Fibroblast of the conjunctiva (primary cell): ENCODE measurements around the gene TMEM86A.
A peak's percentile ranks its signal among the peaks of the same experiment; 100 is the strongest.
"Not testable (repeated sequence)": the region's sequence is repeated elsewhere in the genome, so short reads cannot be mapped to it uniquely, and the experiment has no call there.

Experiments
- DNase-seq: peaks from one replicate; pipeline ENCODE4 v3.0.0-alpha.2; 2010; ENCODE audit warnings: low read depth

The TMEM86A gene

GRCh38 chr11:18698341-18699268 lies at the start of gene TMEM86A:
Gene TMEM86A (plus strand): TSS chr11:18698779. CDS start chr11:18698887, 108 bp downstream.
- peak; percentile 47 for DNase-seq

GRCh38 chr11:18650353-18650752 lies 48.2 kb upstream of the TMEM86A start:
- DNase-seq: no peak

DNA sequence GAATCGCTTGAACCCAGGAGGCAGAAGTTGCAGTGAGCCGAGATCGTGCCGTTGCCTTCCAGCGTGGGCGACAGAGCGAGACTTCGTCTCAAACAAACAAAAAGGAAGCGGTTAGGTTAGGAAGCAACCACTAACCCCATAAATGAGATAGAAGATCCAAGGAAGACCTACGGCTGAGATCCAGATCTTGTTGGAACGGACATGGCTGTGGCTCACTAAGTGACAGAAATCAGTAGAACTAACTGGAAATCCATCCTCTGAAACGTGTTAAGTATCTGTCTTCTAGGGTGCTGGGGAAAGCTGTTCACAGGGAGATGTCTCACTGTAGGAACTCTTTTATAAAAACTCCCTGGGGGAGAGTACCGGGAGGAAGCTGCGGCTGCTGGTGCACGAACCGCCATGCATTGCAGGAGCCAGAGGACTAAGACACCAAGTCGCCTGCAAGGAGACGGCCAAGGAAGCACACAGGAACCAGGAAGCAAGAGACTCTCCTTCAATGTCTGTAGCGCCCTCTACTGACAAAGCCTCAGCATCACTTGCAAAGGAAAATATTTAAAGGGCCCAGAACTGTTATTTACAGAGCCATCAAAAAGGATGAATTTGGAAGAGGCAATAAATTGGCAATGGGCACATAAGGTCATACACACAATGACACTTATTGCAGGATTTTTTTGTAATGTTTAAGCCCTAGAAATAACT lies 47.6 kb upstream of the TMEM86A start:
- DNase-seq: peak; percentile 50

- DNase-seq: no peak
These were observed 40.9 kb upstream of the TMEM86A start for GRCh38 chr11:18657673-18658072.

DNA sequence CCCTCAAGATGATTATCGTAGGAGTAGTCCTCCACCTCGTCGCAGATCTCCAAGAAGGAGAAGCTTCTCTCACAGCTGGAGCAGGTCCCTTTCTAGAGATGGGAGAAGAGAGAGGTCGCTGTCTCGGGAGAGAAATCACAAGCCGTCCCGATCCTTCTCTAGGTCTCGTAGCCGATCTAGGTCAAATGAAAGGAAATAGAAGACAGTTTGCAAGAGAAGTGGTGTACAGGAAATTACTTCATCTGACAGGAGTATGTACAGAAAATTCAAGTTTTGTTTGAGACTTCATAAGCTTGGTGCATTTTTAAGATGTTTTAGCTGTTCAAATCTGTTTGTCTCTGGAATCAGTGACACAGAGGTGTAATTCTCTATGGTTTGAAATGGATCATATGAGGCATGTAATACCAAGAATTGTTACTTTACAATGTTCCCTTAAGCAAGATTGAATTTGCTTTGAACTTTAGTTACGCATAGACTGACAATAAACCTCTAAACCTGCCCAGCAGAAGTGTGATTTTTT lies 33.2 kb upstream of the TMEM86A start:
- DNase-seq: not testable (repeated sequence)

GRCh38 chr11:18668131-18668530 lies 30.4 kb upstream of the TMEM86A start:
- no peak for DNase-seq

DNA sequence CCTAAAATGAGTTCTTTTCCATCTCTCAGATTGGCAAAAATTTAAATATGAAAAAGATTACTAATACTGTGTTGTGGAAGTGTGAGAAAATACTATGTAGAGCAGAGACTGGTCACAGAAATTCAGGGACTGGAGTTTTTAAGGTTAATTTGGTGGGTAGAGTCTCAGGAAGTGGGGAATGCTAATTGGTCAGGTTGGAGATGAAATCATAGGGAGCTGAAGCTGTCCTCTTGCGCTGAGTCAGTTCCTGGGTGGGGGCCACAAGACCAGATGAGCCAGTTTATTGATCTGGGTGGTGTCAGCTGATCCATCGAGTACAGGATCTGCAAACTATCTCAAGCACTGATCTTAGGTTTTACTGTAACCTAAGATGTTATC lies 29.4 kb upstream of the TMEM86A start:
- DNase-seq: no peak

GRCh38 chr11:18669711-18670110 lies 28.9 kb upstream of the TMEM86A start:
- DNase-seq: no peak

GRCh38 chr11:18671246-18671645 lies 27.3 kb upstream of the TMEM86A start:
- DNase-seq: no peak

GRCh38 chr11:18672209-18672608 lies 26.4 kb upstream of the TMEM86A start:
- DNase-seq: not testable (repeated sequence)

GRCh38 chr11:18676803-18677202 lies 21.8 kb upstream of the TMEM86A start:
- DNase-seq: no peak

GRCh38 chr11:18677560-18677959 lies 21.0 kb upstream of the TMEM86A start:
- no peak for DNase-seq

- DNase-seq: not testable (repeated sequence)
These were observed 16.6 kb upstream of the TMEM86A start for GRCh38 chr11:18681949-18682348.

DNA sequence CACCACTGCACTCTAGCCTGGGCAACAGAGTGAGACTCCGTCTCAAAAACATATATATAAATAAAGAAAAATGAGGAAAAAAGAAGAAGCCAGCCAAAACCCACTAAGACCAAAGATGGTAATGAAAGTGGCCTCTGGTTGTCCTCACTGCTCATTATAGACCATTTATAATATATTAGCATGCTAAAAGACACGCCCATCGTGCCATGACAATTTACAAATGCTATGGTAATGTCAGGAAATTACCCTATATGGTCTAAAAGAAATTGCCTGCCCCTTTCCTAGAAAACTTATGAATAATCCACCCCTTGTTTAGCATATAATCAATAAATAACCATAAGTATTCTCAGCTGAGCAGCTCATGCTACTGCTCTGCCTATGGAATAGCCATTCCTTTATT lies 16.1 kb upstream of the TMEM86A start:
- DNase-seq: no peak

GRCh38 chr11:18684267-18684666 lies 14.3 kb upstream of the TMEM86A start:
- DNase-seq: no peak

DNA sequence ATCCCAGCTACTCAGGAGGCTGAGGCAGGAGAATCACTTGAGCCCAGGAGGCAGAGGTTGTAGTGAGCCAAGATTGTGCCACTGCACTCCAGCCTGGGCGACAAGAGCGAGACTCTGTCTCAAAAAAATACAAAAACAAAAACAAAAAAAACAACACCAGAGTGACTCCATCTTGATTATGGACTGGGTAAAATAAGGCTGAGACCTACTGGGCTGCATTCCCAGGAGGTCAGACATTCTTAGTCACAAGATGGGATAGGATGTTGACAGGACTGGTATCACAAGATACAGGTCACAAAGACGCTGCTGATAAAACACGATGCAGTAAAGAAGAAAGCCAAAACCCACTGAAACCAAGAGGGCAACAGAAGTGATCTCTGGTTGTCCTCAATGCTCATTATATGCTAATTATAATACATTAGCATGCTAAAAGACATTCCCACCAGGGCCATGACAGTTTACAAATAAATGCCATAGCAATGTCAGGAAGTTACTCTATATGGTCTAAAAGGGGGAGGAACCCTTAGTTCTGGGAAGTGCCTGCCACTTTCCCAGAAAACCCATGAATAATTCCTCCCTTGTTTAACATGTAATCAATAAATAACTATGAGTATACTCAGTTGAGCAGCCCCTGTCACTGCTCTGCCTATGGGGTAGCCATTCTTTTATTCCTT lies 7.0 kb upstream of the TMEM86A start:
- DNase-seq: not testable (repeated sequence)

DNA sequence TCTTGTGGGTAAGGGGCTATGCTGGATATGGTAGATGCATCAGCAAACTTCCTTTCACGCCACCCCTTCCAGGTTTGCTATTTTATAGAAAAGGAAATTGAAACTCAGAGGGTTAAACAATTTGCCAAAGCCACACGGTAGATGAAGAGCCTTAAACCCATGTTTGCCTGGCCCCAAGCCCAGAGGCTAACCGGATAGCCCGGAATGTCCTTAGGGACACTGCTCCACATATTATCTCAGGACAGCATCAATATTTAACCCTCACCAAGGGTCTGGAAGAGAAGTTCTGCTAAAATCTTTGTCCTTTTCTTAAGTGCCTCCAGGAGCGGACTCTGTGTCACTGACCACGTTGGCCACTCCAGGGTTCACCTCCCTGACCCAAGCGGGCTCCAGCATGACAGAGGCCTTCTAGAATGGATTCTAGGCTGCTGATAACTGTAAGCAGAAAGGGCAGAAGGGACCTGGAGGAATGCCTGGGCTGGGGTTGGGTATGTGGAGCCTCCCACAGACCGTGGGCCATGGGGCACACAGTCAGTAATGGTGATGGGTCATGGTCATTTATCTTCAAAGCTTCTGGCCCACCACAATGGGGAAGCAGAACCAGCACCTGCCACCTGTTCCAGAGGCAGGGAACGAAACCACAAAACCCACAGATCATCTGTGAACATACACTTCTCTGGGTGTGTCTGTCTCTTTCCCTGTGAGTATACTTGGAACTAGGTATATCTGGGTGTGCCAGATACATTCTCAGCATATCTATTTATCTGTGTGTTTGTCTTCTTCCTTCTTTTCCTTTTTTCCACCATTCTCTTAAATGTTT lies 5.4 kb upstream of the TMEM86A start:
- DNase-seq: no peak

DNA sequence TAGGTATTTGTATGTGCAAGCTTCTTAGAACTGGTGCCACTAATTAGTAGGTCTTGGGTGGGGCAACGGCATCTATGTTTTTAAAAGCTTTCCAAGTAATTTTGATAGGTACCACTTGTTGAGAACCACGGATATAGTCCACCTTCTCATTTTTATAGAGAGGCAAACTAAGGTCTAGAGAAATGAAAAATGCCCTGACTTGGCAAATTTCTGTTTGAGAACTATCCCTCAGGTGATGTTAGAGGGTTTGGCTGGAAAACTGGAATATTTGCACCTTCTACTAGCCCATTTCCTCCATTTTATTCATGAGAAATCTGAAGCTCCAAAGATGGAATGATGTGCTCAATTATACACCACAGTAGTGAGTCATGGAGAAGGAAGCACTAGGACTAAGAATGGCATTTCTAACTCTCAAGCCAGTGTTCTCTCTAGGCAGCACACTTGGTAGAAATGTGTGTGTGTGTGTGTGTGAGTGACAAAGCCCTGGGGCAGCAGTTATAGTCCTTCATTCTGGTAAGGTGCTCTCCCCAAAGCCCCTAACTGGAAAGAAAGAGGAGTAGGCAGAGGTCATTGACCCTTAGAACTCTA lies 1.8 kb upstream of the TMEM86A start:
- DNase-seq: no peak

- no peak for DNase-seq
These were observed 1.0 kb upstream of the TMEM86A start for GRCh38 chr11:18697576-18697975.

DNA sequence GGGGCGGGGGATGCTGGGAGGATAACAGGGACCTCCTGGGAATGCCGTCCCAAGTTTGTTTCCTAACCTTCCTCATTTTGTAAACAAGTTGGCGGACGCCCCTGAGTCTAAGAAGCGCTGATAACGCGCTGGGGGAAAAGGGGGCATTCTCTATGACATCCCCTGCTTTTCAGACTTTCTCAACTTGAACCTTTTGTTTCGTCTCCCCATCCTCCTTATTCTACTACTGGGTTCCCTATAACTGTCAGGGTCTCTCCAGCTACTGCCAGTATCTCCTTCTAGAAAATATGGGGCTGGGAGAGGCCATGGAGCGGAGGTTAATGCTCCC lies 654 bp downstream of the TMEM86A start:
- DNase-seq: no peak

- no peak for DNase-seq
These were observed 1.3 kb downstream of the TMEM86A start for GRCh38 chr11:18699848-18700261.
